CD4-positive, alpha-beta T cell treated with Interleukin-2 at 100 ng/mL for 4 hours (primary cell): Measurements from ENCODE around the gene UGCG.
A peak's percentile ranks its signal among the peaks of the same experiment; 100 is the strongest.
"Not testable (repeated sequence)": the region's sequence is repeated elsewhere in the genome, so short reads cannot be mapped to it uniquely, and the experiment has no call there.

ENCODE experiments used
- DNase-seq: peaks from one replicate; pipeline ENCODE4 v3.0.0-alpha.2; 2020; ENCODE audit warnings: low spot score

Gene UGCG

DNA sequence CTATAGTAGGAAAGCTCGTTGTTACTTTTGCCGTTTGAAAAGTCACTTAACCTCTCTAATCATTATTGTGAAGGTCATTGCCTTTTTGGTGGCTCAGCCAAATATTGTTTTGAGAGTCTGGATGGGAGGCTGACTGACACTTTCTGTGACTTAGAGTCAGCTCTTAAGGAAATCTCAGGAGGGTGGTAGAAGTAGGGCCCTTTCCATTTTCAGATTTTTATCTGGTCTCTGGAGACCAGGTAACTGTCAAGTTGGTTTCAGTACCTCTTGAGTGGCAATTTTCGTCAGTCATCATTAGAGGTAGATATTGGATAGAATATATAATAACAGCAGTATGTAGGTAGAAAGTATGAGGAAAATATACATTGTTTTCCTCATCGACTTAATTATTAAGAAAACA lies 23.3 kb downstream of the UGCG start:
- DNase-seq, result no peak

DNA sequence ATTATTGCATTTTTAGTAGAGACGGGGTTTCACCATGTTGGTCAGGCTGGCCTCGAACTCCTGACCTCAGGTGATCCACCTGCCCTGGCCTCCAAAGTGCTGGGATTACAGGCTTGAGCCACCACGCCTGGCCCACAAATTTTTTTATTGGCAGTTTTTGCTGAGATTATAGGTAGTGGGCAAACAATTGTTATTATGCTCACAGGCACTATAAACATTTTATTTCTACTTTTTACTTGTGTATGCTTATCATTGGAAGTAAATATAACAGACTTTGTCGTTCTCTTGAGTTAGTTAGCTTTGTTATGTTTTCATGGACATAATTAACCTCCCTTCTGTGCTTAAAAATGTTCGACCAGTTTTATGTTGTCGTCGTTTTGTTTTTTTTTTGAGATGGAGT lies 23.9 kb downstream of the UGCG start:
- DNase-seq, result no peak

GRCh38 chr9:111922324-111923013 lies 25.9 kb downstream of the UGCG start:
- DNase-seq, result no peak

GRCh38 chr9:111924281-111924680 lies 27.7 kb downstream of the UGCG start:
- DNase-seq, result no peak

GRCh38 chr9:111925017-111925770 lies 28.6 kb downstream of the UGCG start:
- no peak for DNase-seq

- no peak for DNase-seq
These were observed 29.2 kb downstream of the UGCG start for GRCh38 chr9:111925784-111926183.

DNA sequence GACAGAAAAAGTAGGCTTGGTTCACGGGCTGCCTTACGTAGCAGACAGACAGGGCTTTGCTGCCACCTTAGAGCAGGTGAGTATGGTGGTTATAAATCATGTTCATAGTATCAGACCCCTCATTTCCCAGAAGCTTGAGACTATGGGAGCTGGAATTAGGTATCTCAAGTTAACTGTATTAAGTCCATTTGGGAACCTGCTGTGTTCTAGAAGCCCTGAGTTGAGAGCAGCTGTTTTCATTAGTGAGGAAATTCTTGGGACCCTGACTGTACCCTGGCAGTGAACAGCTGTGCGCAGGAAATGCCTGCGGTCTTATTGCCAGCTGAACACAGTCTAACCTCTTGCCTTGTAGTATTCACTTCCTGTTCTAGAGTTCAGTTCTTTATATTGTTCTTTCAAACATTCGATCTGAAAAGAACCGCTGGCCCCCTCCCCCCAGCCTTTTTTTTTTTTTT lies 29.8 kb downstream of the UGCG start:
- peak; percentile 74 for DNase-seq

DNA sequence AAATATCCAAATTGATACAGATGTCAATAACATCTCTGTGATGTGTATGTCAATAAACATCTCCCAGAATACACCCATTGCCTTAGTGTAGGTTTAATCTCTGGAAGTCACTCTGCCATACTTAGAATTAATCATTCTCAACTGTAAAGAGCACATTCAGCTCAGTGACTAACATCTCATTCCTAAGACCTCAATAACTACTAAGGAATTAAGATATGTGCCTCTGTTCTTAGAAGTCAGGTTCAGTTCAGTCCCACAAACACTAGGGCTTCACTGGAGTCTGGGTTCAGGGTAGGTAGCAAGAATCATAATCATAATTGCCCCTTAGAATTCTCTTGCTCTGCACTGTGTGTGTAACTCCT lies 31.7 kb downstream of the UGCG start:
- DNase-seq, result peak; percentile 22

DNA sequence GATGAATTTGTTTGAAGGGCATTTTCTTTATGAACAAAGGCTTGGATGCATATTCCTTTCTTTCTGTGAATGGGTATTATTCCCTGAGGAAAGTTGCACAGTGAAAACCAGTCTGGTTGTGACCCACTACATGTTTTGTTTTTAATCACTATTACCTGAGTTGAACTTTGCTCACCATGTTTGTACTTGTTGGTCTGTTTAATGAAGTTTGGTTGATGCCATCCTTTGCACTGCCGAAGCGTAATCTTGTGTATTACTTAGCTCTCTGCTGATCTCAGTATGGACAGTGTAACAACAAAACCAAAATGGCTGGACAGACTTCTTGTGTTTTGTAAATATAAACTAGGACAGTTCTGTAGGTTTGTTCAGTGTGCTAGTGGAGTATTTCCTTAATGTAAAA lies 38.1 kb downstream of the UGCG start:
- DNase-seq, result no peak

- DNase-seq, result no peak
These were observed 39.8 kb downstream of the UGCG start for GRCh38 chr9:111936391-111936790.

DNA sequence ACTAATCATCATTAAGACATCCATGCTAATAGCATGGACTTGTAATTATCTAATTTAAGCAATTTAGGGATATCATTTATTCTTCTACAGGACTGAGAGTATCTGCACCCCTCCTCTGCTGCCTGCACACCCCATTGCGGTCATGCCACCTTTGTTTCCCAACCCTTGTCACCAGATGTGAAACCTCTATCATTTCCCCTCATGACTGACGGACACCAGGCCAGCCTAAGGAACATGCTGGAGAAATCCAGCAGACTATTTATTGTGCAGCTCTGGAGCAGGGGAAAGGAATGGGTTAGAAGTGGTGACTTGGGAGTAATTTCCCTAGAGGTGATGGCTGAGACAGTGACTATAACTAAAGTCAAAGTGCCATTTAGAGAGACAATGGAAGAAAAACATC lies 40.7 kb downstream of the UGCG start:
- DNase-seq, result no peak

GRCh38 chr9:111937781-111938426 lies 41.3 kb downstream of the UGCG start:
- DNase-seq, result peak; percentile 54

DNA sequence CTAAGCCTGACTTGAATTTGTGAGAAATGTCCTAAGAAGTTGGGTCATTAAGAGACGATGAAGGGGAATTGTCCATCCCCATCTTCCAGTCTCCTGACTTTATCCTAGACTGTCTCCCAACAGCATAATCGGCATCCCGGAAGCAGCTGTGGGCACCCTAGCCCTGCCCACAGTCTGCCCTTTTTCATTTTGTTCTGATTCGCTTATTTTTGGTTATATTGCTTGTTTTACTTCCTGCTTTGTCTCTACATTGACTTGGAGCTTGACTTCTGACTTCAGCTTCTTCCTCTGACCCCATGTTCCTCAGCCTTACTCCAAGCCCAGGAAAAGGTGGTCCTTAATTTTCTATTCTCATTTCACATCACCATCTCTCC lies 41.8 kb downstream of the UGCG start:
- no peak for DNase-seq

GRCh38 chr9:111939322-111939721 lies 42.7 kb downstream of the UGCG start:
- no peak for DNase-seq

DNA sequence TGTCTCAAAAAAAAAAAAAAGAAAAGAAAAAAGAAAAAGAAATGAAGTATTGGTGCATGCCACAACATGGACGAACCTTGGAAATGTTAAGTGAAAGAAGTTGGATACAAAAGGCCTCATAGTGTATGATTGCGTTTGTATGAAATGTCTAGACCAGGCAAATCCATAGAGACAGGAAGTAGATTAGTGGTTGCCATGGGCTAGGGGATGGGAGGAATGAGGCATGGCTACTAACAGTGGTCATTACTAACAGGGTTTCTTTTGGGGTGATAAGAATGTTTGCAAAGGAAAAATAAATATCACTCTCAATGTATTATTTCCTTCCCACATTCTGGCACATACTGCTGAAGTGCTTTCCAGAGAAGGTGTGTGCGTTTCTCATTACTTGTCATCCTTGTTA lies 44.1 kb downstream of the UGCG start:
- no peak for DNase-seq

DNA sequence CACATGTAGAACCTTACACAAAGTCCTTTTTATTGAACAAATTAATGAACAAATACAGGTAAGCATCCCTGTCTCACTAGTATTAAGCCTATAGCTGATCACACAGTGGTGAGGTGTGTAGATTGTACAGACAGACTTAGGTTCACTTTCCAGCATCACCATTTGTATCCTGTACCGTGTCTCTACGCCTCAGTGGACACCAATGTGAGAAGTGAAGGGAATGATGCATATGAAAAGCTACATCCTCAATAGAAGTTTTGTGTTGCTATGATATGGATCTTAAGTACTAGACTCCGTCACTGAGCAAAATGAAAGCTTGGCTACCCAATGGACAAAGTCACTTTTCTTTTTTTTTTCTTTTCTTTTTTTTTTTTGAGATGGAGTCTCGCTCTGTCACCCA lies 46.6 kb downstream of the UGCG start:
- DNase-seq, result no peak

DNA sequence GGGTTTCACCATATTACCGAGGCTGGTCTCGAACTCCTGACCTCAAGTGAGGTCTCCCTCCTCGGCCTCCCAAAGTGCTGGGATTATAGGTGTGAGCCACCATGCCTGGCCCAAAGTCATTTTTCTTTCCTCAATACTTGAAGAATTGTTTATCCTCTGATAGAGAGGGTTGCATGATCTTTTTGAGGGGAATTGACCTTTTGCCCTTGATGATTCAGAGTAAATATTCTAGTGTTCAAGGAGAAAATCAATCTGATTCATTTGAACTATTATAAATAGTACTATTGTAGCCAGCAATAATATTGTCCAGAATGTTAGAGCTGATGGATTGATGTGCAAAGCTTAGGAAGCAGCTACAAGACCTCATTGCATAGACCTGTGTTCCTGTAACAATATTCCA lies 47.1 kb downstream of the UGCG start:
- DNase-seq, result no peak

- no peak for DNase-seq
These were observed 47.7 kb downstream of the UGCG start for GRCh38 chr9:111944241-111944866.

- no peak for DNase-seq
These were observed 48.6 kb downstream of the UGCG start for GRCh38 chr9:111945216-111945615.

- not testable (repeated sequence) for DNase-seq
These were observed 51.5 kb downstream of the UGCG start for GRCh38 chr9:111948109-111948508.

DNA sequence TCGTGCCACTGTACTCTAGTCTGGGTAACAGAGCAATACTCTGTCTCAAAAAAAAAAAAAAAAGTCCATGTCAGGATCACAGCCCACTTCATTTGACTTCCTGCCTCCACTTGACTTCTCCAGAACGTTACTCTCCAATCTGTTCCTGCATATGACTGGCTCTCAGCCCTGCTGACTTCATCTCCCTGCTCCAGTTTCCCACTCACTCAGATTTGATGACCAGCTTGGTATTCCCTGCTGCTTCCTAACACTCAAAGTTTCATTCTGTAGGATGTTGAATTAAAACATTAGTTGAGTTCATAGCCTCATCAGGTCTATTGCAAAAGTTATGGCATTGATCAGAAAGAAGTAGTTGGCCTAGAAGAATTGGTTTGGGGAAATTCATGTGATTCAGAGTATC lies 52.3 kb downstream of the UGCG start:
- no peak for DNase-seq

GRCh38 chr9:111949919-111950318 lies 53.3 kb downstream of the UGCG start:
- no peak for DNase-seq

GRCh38 chr9:111952559-111952958 lies 55.9 kb downstream of the UGCG start:
- DNase-seq, result no peak
